Gastrocnemius medialis (tissue), 4 donors: ENCODE measurements around the gene PPP6R3. TPM values are rescaled to one million over a fixed set of nuclear protein-coding genes. Genes with fewer than 3 reads are reported as not detected.

ENCODE experiments used
- ATAC-seq, 2 donors: fragments of 150-250 bp; one replicate each; pipeline ENCODE4 v1.9.1; 2016
- DNase-seq, 2 donors: peaks; one replicate each; pipeline ENCODE4 v3.0.0-alpha.2; 2019
- H3K27ac ChIP-seq, 4 donors: fragments of 200-600 bp; sonication (generic); 1 replicate in 1 of 4; 2 replicates in 3 of 4; pipeline ENCODE4 v1.5.1; 2016 to 2018; ENCODE audit warnings: mild to moderate bottlenecking in 2 of 4, moderate library complexity in 1 of 4
- H3K27me3 ChIP-seq, 3 donors: fragments of 200-600 bp; sonication (generic) in 2 of 3; 1 replicate in 1 of 3; 2 replicates in 2 of 3; pipeline versions ENCODE4 v1.5.1 to v1.6.0; 2016 to 2019; ENCODE audit warnings: mild to moderate bottlenecking in 1 of 3, moderate library complexity in 1 of 3
- H3K36me3 ChIP-seq, 2 donors: fragments of 200-600 bp; sonication (generic) in 1 of 2; one replicate each; pipeline ENCODE4 v1.5.1; 2017 to 2018
- H3K4me1 ChIP-seq, 2 donors: fragments of 200-600 bp; sonication (generic) in 1 of 2; one replicate each; pipeline ENCODE4 v1.5.1; 2016 to 2017; ENCODE audit warnings: mild to moderate bottlenecking in 2 of 2
- H3K4me3 ChIP-seq, 4 donors: fragments of 200-600 bp; sonication (generic) in 3 of 4; 1 replicate in 1 of 4; 2 replicates in 3 of 4; pipeline ENCODE4 v1.5.1; 2016 to 2019; ENCODE audit warnings: mild to moderate bottlenecking in 2 of 4
- H3K9me3 ChIP-seq, 3 donors: fragments of 200-600 bp; sonication (generic) in 2 of 3; 1 replicate in 1 of 3; 2 replicates in 2 of 3; pipeline ENCODE4 v1.5.1; 2016 to 2019
- POLR2A ChIP-seq, 2 donors: fragments of 450-650 bp; IDR thresholded peaks; one replicate each; pipeline ENCODE4 v1.6.1; 2017; ENCODE audit warnings: antibody characterized with exemption in 2 of 2, mild to moderate bottlenecking in 2 of 2, moderate library complexity in 2 of 2
- in situ Hi-C, 4 donors: fragments of 200-750 bp; cut with MboI; loops; one replicate each; pipeline versions ENCODE4 v1.15.0 to v1.8.0; 2017; ENCODE audit warnings: low sequenced_read_pairs in 4 of 4
- intact Hi-C: fragments of 100-400 bp; cut with DNase I; formaldehyde crosslinking; loops from one replicate; pipeline ENCODE4 v1.15.1; 2023; ENCODE audit warnings: low total_unique reads
- total RNA-seq, 4 donors: library from RNA; depleted of rRNA; stranded (reverse); fragments of >200 nt; gene quantifications; one replicate each; pipeline versions ENCODE4 v1.1.0 to v1.2.3, GENCODE V29; 2016
- TF ChIP-seq, protein P1 (sequence below), 5 experiments: fragments of 450-650 bp in 3 of 5; fragments of 200-600 bp in 2 of 5; sonication (generic) in 2 of 5; IDR thresholded peaks in 4 of 5; conservative IDR thresholded peaks in 1 of 5; 1 replicate in 4 of 5; 2 replicates in 1 of 5; pipeline ENCODE4 v1.5.1; 2016 to 2019; ENCODE audit warnings: antibody characterized with exemption in 5 of 5, mild to moderate bottlenecking in 3 of 5, moderate library complexity in 3 of 5

Gene PPP6R3
- total RNA-seq, 4 donors from 2014 or later: 77.3 to 196 (median 133) TPM

GRCh38 chr11:68505596-68505995 lies 45.0 kb downstream of the PPP6R3 start:
- no peaks in the 10 kb centered on the region for H3K9me3 ChIP-seq
- DNase-seq (no peak), ATAC-seq (peak; percentile 43 to 72)
- intact Hi-C loops (no loop called here), in situ Hi-C loops (no loop called here)
- no peaks in the 10 kb centered on the region for H3K36me3 ChIP-seq
- no peaks in the 10 kb centered on the region for H3K27me3 ChIP-seq
- H3K4me1 ChIP-seq: peaks cover 87 to 89% of the 10 kb centered on the region in 2 donors
- H3K4me3 ChIP-seq: no peak overlapping the region
- TF ChIP-seq, protein P1, sequence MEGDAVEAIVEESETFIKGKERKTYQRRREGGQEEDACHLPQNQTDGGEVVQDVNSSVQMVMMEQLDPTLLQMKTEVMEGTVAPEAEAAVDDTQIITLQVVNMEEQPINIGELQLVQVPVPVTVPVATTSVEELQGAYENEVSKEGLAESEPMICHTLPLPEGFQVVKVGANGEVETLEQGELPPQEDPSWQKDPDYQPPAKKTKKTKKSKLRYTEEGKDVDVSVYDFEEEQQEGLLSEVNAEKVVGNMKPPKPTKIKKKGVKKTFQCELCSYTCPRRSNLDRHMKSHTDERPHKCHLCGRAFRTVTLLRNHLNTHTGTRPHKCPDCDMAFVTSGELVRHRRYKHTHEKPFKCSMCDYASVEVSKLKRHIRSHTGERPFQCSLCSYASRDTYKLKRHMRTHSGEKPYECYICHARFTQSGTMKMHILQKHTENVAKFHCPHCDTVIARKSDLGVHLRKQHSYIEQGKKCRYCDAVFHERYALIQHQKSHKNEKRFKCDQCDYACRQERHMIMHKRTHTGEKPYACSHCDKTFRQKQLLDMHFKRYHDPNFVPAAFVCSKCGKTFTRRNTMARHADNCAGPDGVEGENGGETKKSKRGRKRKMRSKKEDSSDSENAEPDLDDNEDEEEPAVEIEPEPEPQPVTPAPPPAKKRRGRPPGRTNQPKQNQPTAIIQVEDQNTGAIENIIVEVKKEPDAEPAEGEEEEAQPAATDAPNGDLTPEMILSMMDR (IDR thresholded peaks at IDR 0.05 in 4 of 5, conservative IDR thresholded peaks at IDR 0.05 in 1 of 5): no peak
- no peak for TF ChIP-seq POLR2A (IDR thresholded peaks at IDR 0.05)
- H3K27ac ChIP-seq: peak overlapping the region; percentile 69 to 91 (median 81)

DNA sequence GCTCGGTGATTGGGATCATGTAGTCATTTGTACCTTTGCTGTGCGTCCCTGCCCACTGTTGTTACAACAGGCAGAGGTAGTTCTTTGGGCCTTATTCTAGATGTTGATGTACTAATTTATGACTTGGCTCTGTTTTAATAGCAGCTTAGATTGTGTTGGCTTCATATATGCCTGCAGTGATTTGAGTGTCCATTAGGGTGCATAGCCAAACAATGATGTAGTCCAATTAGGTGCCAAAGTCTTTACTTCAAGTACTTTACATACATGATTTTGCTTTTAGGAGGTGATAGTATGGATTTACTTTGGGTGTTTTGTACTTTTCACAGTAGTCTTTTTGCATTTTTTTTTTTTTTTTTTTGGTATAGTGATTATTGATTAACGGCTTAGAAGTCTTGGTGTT lies 46.4 kb downstream of the PPP6R3 start:
- ATAC-seq: no peak
- Histone ChIP-seq H3K27me3 (no peaks in the 10 kb centered on the region), H3K9me3 (no peaks in the 10 kb centered on the region), H3K27ac (peak overlapping the region; percentile 15 to 59 (median 44)), H3K4me3 (no peak overlapping the region), H3K4me1 (peaks cover 81 to 90% of the 10 kb centered on the region in 2 donors), H3K36me3 (no peaks in the 10 kb centered on the region)
- TF ChIP-seq, protein P1 (IDR thresholded peaks at IDR 0.05 in 4 of 5, conservative IDR thresholded peaks at IDR 0.05 in 1 of 5): no peak
- no peak for TF ChIP-seq POLR2A (IDR thresholded peaks at IDR 0.05)
- intact Hi-C loops (no loop called here), in situ Hi-C loops (no loop called here)
- no peak for DNase-seq

- Histone ChIP-seq H3K9me3 (no peaks in the 10 kb centered on the region), H3K27me3 (no peaks in the 10 kb centered on the region), H3K4me3 (no peak overlapping the region), H3K27ac (peak overlapping the region; percentile 14 to 53 (median 48)), H3K4me1 (peaks cover 81 to 90% of the 10 kb centered on the region in 2 donors), H3K36me3 (no peaks in the 10 kb centered on the region)
- in situ Hi-C loops: no loop called here
- TF ChIP-seq, protein P1 (IDR thresholded peaks at IDR 0.05 in 4 of 5, conservative IDR thresholded peaks at IDR 0.05 in 1 of 5): no peak
- no peak for TF ChIP-seq POLR2A (IDR thresholded peaks at IDR 0.05)
- DNase-seq: no peak
- intact Hi-C loops: no loop called here
- ATAC-seq: no peak
Observed at GRCh38 chr11:68508425-68508824, 47.9 kb downstream of the PPP6R3 start.

DNA sequence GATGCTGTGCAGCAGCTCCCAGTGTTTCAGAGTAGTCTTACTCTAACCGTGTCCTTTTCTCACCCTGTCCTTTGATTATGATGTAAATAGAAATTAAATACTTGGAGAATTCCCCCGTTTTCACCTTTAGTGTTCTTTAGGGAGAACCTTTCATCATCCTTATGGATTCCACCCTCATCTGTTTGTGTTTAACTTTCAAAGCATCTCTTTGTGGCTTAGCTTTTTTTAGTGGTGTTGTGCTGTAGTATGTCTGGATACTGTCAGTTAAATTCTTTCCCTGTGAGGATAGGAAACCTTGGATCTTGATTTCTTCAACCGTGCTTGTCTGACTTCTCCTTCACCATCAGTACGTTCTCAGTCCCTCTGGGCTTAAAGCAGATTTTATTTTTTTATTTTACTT lies 48.5 kb downstream of the PPP6R3 start:
- in situ Hi-C loops: no loop called here
- TF ChIP-seq POLR2A (IDR thresholded peaks at IDR 0.05): no peak
- TF ChIP-seq, protein P1 (IDR thresholded peaks at IDR 0.05 in 4 of 5, conservative IDR thresholded peaks at IDR 0.05 in 1 of 5): no peak
- H3K4me1 ChIP-seq: peaks cover 81 to 87% of the 10 kb centered on the region in 2 donors

DNA sequence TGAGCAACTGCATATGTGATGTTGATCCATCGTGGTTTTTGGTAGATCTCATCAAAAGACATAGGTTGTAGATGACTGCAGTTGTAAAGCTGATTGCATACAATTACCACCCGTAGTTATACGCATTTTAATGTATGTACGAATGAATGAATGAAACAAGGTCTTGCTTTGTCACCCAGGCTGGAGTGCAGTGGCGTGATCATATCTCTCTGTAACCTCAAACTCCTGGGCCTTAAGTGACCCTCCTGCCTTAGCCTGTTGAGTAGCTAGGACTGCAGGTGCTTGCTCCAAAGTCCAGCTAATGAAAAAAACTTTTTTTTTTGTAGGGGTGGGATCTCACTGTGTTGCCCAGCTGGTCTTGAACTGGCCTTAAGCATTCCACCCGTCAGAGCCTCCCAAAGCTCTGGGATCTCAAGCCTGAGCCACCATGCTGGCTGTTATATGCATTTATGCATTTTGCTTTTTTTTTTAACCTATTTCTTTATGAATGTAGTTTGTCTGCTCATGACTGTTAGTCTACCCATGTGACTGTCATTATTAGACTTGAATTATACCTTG lies 53.5 kb downstream of the PPP6R3 start:
- no peaks in the 10 kb centered on the region for H3K36me3 ChIP-seq
- H3K9me3 ChIP-seq: no peaks in the 10 kb centered on the region
- H3K4me3 ChIP-seq: no peak overlapping the region
- ATAC-seq: peak in 1 of 2 donors; percentile 39
- peaks cover 51 to 59% of the 10 kb centered on the region in 2 donors for H3K4me1 ChIP-seq
- intact Hi-C loops (no loop called here), in situ Hi-C loops (no loop called here)
- no peaks in the 10 kb centered on the region for H3K27me3 ChIP-seq
- peak overlapping the region in 2 of 4 donors; percentile 31 to 56 for H3K27ac ChIP-seq
- no peak for DNase-seq
- TF ChIP-seq POLR2A (IDR thresholded peaks at IDR 0.05): no peak
- TF ChIP-seq, protein P1 (IDR thresholded peaks at IDR 0.05 in 4 of 5, conservative IDR thresholded peaks at IDR 0.05 in 1 of 5): no peak

More for the DNA sequence above, 48.5 kb downstream of the PPP6R3 start:
- intact Hi-C loops: no loop called here
- no peaks in the 10 kb centered on the region for H3K27me3 ChIP-seq
- ATAC-seq (no peak), DNase-seq (no peak)
- H3K36me3 ChIP-seq: no peaks in the 10 kb centered on the region
- no peaks in the 10 kb centered on the region for H3K9me3 ChIP-seq
- no peak overlapping the region for H3K4me3 ChIP-seq
- H3K27ac ChIP-seq: peak overlapping the region; percentile 14 to 53 (median 48)
